Measurements from ENCODE around the gene CDH23.

DNA sequence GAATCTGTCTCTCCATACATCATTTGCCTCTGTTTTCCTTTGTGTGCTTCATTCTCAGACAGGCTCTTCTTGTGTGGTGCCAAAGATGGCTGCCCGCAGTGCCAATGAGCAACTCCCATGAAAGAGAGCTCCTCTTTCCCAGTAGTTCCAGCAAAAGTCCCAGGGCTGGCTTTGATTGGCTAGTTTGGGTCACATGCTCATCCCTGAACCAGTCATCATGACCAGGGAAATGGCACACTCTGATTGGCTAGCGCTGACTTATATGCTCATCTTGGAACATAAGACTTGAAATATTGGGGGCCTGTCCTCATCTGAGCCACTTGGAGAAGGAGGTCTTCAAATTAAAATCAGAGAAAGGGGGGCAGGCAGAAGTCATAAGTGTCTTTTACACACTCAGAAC is 112.7 kb downstream of the CDH23 start:
- TF ChIP-seq POLR2A (IDR thresholded peaks at IDR 0.05): no peak
- TF ChIP-seq, protein P1, sequence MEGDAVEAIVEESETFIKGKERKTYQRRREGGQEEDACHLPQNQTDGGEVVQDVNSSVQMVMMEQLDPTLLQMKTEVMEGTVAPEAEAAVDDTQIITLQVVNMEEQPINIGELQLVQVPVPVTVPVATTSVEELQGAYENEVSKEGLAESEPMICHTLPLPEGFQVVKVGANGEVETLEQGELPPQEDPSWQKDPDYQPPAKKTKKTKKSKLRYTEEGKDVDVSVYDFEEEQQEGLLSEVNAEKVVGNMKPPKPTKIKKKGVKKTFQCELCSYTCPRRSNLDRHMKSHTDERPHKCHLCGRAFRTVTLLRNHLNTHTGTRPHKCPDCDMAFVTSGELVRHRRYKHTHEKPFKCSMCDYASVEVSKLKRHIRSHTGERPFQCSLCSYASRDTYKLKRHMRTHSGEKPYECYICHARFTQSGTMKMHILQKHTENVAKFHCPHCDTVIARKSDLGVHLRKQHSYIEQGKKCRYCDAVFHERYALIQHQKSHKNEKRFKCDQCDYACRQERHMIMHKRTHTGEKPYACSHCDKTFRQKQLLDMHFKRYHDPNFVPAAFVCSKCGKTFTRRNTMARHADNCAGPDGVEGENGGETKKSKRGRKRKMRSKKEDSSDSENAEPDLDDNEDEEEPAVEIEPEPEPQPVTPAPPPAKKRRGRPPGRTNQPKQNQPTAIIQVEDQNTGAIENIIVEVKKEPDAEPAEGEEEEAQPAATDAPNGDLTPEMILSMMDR (IDR thresholded peaks at IDR 0.05): no peak
